Measurements from ENCODE around the gene AKR1D1.

- TF ChIP-seq CTCF (conservative IDR thresholded peaks at IDR 0.05 in 1 of 2, IDR thresholded peaks at IDR 0.05 in 1 of 2; ENCODE audit: low read depth in 1 of 2, low read length in 2 of 2) (no peak), EZH2 (IDR thresholded peaks at IDR 0.05; ENCODE audit: low read length, missing control alignments) (no peak)
Observed at GRCh38 chr7:138076196-138076595, at the start of gene AKR1D1.
